SIG-M5 treated with dmso at 0.1 percent for 504 hours (cell line): ENCODE data around the gene ALG1.
"Not testable (repeated sequence)": the region's sequence is repeated elsewhere in the genome, so short reads cannot be mapped to it uniquely, and the experiment has no call there.

ENCODE experiments used
- DNase-seq: peaks from one replicate; lab custom pipeline; 2025; ENCODE audit not compliant: unreplicated experiment; lab: John Stamatoyannopoulos, UW

The ALG1 gene

DNA sequence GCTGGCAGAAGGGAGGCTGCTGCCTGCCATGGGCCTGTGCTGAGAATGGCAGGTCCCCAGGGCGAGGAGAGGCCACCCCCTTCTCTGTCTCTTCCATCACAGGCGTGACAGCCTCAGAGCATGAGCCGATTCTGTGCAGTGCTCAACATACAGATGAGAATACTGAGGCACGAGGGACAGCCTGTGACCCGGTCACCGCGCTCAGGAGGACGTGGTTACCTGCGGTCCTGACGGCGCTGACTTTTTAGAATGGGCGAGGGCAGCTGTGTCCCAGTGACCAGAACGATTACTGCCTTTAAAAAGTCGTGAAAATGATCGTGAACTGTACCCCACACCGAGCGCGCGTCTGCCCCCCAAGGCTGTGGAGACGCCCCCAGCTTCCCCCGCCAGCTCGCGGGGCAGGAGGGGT is 25.4 kb downstream of the ALG1 start:
- DNase-seq, result not testable (repeated sequence)

DNA sequence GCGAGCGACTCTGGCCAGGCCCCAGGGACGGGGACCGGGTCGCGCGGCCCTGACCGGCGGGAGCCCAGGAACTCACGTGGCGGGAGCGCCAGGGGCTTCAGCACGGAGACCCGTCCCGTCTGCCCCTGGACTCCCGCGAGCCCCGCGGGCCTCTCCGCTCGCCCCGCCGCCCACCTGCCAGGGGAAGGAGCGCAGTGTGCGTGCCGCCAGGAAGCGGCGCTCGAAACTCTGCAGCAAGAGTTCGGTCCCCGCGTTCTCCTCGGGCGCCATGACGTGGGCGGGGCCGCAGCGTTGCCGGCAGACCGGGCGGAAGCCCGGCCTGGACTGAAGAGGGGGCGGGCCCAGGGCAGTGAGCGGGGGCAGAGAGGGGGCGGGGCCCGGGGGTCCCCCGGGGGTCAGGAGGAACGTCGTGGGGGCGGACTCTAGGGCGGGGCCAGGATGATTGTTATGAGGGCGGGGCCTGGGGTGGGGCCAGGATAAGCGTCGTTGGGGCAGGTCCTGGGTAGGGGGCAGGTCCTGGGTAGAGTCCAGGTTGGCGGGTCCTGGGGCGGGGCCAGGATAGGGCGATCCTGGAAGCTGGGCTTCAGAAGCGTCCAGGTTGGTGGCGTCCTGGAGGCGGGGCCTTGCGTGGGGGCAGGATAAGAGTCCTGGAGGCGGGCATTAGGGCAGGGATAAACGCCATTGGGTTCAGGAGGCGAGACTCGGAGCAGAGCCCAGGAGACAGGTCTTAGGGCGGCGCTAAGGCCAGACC is 26.0 kb downstream of the ALG1 start, which contains the start of gene EEF2KMT:
Gene EEF2KMT, minus strand, starts transcription at position 326 of the 751 bp plus-strand sequence. Its CDS starts 56 bp downstream, at position 270.
- DNase-seq, result peak; percentile 94

DNA sequence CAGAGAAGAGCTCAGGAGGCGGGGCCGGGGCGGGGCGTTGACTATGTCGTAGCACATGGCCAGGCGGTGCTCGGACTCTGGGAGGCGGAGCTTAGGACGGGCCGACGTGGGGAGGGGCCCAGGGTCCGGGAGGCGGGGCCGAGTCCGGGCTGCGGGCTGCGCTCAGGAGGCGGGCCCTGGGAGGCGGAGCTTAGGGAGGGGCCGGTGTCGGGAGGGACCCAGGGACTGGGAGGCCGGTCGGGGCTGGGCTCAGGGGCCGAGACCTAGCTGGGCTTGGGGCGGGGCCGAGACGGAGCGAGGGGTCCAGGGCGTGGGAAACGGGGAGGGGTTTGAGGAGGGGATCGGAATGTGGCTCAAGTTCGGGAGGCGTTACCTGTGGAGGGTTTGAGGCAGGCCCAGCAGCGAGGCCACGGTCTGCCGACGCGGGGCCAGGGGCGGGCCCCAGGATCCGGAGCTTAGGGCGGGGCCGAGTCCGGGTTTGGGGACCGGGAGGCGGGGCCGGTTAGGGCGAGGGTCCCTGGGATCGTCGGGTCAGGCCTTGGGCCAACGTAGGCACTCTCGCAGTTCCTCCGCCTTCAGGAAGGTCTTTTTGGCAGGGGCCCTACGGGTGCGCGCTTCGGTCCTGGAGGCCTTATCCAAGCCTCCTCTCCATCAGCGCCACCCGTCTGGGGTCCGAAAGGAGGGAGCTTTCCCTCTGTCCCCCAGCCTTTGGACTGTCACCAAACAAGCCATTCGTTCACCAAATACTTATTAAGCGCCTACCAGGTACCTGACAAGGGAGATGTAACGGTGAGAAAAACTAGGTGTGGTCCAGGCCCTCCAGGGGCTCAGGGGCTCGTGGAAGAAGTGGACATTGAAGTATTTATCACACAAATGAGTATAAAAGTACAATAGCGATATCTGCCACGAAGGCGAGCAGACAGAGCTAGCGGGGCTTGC is 26.8 kb downstream of the ALG1 start:
- DNase-seq, result peak; percentile 14

GRCh38 chr16:5099174-5099573 is 27.5 kb downstream of the ALG1 start:
- not testable (repeated sequence) for DNase-seq

GRCh38 chr16:5103296-5104032 is 31.8 kb downstream of the ALG1 start:
- not testable (repeated sequence) for DNase-seq

GRCh38 chr16:5105039-5105438 is 33.4 kb downstream of the ALG1 start:
- DNase-seq, result not testable (repeated sequence)

- no peak for DNase-seq
These were observed 37.0 kb downstream of the ALG1 start for GRCh38 chr16:5108505-5109158.

GRCh38 chr16:5110933-5111332 is 39.3 kb downstream of the ALG1 start:
- DNase-seq, result not testable (repeated sequence)

GRCh38 chr16:5116780-5117295 is 45.2 kb downstream of the ALG1 start:
- DNase-seq, result not testable (repeated sequence)

- not testable (repeated sequence) for DNase-seq
These were observed 45.9 kb downstream of the ALG1 start for GRCh38 chr16:5117300-5118087.

GRCh38 chr16:5131467-5132004 is 59.9 kb downstream of the ALG1 start:
- DNase-seq, result not testable (repeated sequence)

- not testable (repeated sequence) for DNase-seq
These were observed 61.4 kb downstream of the ALG1 start for GRCh38 chr16:5132915-5133600.

GRCh38 chr16:5134739-5135452 is 63.3 kb downstream of the ALG1 start:
- not testable (repeated sequence) for DNase-seq
